HepG2 (cell line): ENCODE measurements around the gene EMILIN1. TPM values are rescaled to one million over a fixed set of nuclear protein-coding genes. Genes with fewer than 3 reads are reported as not detected.
A peak's percentile ranks its signal among the peaks of the same experiment; 100 is the strongest.

ENCODE experiments used
- IRF2 ChIP-seq: IDR thresholded peaks from 2 replicates; pipeline ENCODE4 v1.6.1; 2018; ENCODE audit warnings: missing genetic modification reagents, missing compliant biosample characterization
- RXRA ChIP-seq: sonication (generic); formaldehyde crosslinking; IDR thresholded peaks from 2 replicates; pipeline ENCODE4 v1.5.1; 2020; ENCODE audit warnings: missing genetic modification reagents
- ZKSCAN8 ChIP-seq: IDR thresholded peaks from 2 replicates; pipeline ENCODE4 v1.6.1; 2016; ENCODE audit warnings: borderline replicate concordance, missing genetic modification reagents, missing compliant biosample characterization
- ZNF10 ChIP-seq: sonication (generic); formaldehyde crosslinking; IDR thresholded peaks from 2 replicates; pipeline ENCODE4 v1.4.0; 2020; ENCODE audit warnings: mild to moderate bottlenecking, low read depth, missing genetic modification reagents, borderline replicate concordance
- ZNF143 ChIP-seq: sonication (generic); formaldehyde crosslinking; IDR thresholded peaks from 2 replicates; pipeline ENCODE4 v1.4.0; 2020; ENCODE audit warnings: missing genetic modification reagents
- ZNF768 ChIP-seq: sonication (generic); formaldehyde crosslinking; IDR thresholded peaks from 2 replicates; pipeline ENCODE4 v1.4.0; 2020; ENCODE audit warnings: missing genetic modification reagents
- ZNF777 ChIP-seq: sonication (generic); formaldehyde crosslinking; IDR thresholded peaks from 2 replicates; pipeline ENCODE4 v1.4.0; 2020; ENCODE audit warnings: missing genetic modification reagents
- ZNF839 ChIP-seq: sonication (generic); formaldehyde crosslinking; IDR thresholded peaks from 2 replicates; pipeline ENCODE4 v1.4.0; 2020; ENCODE audit warnings: missing genetic modification reagents, mild to moderate bottlenecking, borderline replicate concordance
- polyA plus RNA-seq, 8 experiments: library from polyadenylated mRNA; depleted of rRNA in 3 of 8; stranded (reverse) in 7 of 8; unstranded in 1 of 8; fragments of >200 nt; fragmentation: Illumina TruSeq in 4 of 8; extraction: Trizol in 4 of 8; gene quantifications; 2 replicates each; pipeline versions ENCODE4 v1.2.1 to v1.2.3, GENCODE V29; 2011 to 2016; ENCODE audit warnings: low read depth in 4 of 8, missing spikeins in 1 of 8, mixed read lengths in 1 of 8; ENCODE audit not compliant: insufficient read depth in 1 of 8
- total RNA-seq, 5 experiments: library from RNA; depleted of rRNA; stranded (reverse); fragments of >200 nt; fragmentation: Illumina TruSeq; extraction: Trizol; gene quantifications; 2 replicates each; pipeline ENCODE4 v1.2.3, GENCODE V29; 2016; ENCODE audit warnings: low read depth in 1 of 5
- TF ChIP-seq, protein P1 (sequence below), 2 experiments: sonication (generic) in 1 of 2; formaldehyde crosslinking in 1 of 2; IDR thresholded peaks; 2 replicates each; pipeline versions ENCODE4 v1.4.0 to v1.6.1; 2018 to 2020; ENCODE audit warnings: missing genetic modification reagents in 2 of 2, borderline replicate concordance in 1 of 2, low read depth in 1 of 2, mild to moderate bottlenecking in 1 of 2, missing biosample characterization in 1 of 2
- TF ChIP-seq, protein P2 (sequence below): IDR thresholded peaks from 2 replicates; pipeline ENCODE4 v1.6.1; 2016; ENCODE audit warnings: missing compliant biosample characterization, missing genetic modification reagents, borderline replicate concordance
- TF ChIP-seq, protein P3 (sequence below): sonication (generic); formaldehyde crosslinking; IDR thresholded peaks from 2 replicates; pipeline ENCODE4 v1.4.0; 2020; ENCODE audit warnings: missing genetic modification reagents, mild to moderate bottlenecking, borderline replicate concordance
- TF ChIP-seq, protein P4 (sequence below): IDR thresholded peaks from 2 replicates; pipeline ENCODE4 v1.6.1; 2016; ENCODE audit warnings: control low read depth
- TF ChIP-seq, protein P5 (sequence below): sonication (generic); formaldehyde crosslinking; IDR thresholded peaks from 2 replicates; pipeline ENCODE4 v1.4.0; 2020; ENCODE audit warnings: mild to moderate bottlenecking, missing genetic modification reagents
- TF ChIP-seq, protein P6 (sequence below): sonication (generic); formaldehyde crosslinking; IDR thresholded peaks from 2 replicates; pipeline ENCODE4 v1.5.1; 2020; ENCODE audit warnings: mild to moderate bottlenecking, missing genetic modification reagents, borderline replicate concordance

Gene EMILIN1
- total and polyA plus RNA-seq, 2 of the 13 experiments (the other 11 are each of a cell fraction or from before 2014, with no cell fraction given) = 8.1 to 9.7 TPM

DNA sequence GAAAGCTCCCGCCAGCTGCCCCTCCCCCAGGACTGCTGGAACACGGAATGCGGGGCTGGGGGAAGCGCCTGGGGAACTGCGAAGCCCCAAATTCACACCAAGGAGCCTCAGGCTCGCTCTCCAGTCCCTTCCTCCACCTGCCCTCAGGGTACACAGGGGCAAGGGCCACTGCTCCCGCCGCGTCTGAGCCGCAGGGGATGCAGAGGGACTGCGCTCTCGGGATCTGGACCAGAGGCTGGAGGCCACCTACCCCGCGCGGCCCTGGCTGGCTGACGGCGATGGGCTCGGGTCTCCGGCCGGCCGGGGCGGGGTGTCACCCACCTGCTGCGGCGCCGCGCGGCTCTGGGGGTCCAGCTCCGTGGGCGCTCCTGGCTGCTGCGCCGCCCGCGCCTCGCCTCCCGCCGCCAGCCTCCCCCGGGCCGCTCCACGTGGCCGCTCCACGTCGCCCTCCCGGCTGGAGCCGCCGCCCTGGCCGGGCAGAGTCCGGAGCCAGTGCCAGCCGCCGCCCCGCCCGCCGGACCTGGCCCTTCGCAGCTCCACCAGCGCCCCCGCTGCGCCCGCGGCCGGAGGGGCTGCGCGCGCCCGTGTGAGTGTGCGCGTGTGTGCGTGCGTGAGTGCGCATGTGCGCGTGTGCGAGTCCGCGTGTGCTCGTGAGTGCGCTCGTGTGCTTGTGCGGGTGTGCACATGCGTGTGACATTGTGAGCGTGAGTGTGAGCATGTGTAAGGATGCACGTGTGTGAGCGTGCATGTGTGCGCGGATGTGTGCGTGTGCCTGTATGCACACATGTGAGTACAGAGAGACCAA is 40.3 kb downstream of the EMILIN1 start, which contains the start of gene CGREF1 (continued):
- TF ChIP-seq, protein P1, sequence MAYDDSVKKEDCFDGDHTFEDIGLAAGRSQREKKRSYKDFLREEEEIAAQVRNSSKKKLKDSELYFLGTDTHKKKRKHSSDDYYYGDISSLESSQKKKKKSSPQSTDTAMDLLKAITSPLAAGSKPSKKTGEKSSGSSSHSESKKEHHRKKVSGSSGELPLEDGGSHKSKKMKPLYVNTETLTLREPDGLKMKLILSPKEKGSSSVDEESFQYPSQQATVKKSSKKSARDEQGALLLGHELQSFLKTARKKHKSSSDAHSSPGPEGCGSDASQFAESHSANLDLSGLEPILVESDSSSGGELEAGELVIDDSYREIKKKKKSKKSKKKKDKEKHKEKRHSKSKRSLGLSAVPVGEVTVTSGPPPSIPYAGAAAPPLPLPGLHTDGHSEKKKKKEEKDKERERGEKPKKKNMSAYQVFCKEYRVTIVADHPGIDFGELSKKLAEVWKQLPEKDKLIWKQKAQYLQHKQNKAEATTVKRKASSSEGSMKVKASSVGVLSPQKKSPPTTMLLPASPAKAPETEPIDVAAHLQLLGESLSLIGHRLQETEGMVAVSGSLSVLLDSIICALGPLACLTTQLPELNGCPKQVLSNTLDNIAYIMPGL (CRISPR knock-in tag; IDR thresholded peaks at IDR 0.05; ENCODE audit: borderline replicate concordance in 1 of 2, low read depth in 1 of 2) = peak; percentile 53 to 65
- TF ChIP-seq, protein P2, sequence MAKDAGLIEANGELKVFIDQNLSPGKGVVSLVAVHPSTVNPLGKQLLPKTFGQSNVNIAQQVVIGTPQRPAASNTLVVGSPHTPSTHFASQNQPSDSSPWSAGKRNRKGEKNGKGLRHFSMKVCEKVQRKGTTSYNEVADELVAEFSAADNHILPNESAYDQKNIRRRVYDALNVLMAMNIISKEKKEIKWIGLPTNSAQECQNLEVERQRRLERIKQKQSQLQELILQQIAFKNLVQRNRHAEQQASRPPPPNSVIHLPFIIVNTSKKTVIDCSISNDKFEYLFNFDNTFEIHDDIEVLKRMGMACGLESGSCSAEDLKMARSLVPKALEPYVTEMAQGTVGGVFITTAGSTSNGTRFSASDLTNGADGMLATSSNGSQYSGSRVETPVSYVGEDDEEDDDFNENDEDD (CRISPR knock-in tag) = peak; percentile 57; the same call in 1 of the 2 replicates
- TF ChIP-seq, protein P3, sequence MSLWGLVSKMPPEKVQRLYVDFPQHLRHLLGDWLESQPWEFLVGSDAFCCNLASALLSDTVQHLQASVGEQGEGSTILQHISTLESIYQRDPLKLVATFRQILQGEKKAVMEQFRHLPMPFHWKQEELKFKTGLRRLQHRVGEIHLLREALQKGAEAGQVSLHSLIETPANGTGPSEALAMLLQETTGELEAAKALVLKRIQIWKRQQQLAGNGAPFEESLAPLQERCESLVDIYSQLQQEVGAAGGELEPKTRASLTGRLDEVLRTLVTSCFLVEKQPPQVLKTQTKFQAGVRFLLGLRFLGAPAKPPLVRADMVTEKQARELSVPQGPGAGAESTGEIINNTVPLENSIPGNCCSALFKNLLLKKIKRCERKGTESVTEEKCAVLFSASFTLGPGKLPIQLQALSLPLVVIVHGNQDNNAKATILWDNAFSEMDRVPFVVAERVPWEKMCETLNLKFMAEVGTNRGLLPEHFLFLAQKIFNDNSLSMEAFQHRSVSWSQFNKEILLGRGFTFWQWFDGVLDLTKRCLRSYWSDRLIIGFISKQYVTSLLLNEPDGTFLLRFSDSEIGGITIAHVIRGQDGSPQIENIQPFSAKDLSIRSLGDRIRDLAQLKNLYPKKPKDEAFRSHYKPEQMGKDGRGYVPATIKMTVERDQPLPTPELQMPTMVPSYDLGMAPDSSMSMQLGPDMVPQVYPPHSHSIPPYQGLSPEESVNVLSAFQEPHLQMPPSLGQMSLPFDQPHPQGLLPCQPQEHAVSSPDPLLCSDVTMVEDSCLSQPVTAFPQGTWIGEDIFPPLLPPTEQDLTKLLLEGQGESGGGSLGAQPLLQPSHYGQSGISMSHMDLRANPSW (CRISPR knock-in tag) = no peak
- TF ChIP-seq ZNF768 (CRISPR knock-in tag) (peak; percentile 35; the same call in 1 of the 2 replicates), ZNF10 (CRISPR knock-in tag) (no peak), ZKSCAN8 (CRISPR knock-in tag) (no peak), ZNF839 (CRISPR knock-in tag) (no peak), ZNF143 (CRISPR knock-in tag) (no peak), IRF2 (no peak), ZNF777 (CRISPR knock-in tag) (peak; percentile 60; the same call in 1 of the 2 replicates), RXRA (no peak)
- TF ChIP-seq, protein P4, sequence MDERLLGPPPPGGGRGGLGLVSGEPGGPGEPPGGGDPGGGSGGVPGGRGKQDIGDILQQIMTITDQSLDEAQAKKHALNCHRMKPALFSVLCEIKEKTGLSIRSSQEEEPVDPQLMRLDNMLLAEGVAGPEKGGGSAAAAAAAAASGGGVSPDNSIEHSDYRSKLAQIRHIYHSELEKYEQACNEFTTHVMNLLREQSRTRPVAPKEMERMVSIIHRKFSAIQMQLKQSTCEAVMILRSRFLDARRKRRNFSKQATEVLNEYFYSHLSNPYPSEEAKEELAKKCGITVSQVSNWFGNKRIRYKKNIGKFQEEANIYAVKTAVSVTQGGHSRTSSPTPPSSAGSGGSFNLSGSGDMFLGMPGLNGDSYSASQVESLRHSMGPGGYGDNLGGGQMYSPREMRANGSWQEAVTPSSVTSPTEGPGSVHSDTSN = no peak
- TF ChIP-seq, protein P5, sequence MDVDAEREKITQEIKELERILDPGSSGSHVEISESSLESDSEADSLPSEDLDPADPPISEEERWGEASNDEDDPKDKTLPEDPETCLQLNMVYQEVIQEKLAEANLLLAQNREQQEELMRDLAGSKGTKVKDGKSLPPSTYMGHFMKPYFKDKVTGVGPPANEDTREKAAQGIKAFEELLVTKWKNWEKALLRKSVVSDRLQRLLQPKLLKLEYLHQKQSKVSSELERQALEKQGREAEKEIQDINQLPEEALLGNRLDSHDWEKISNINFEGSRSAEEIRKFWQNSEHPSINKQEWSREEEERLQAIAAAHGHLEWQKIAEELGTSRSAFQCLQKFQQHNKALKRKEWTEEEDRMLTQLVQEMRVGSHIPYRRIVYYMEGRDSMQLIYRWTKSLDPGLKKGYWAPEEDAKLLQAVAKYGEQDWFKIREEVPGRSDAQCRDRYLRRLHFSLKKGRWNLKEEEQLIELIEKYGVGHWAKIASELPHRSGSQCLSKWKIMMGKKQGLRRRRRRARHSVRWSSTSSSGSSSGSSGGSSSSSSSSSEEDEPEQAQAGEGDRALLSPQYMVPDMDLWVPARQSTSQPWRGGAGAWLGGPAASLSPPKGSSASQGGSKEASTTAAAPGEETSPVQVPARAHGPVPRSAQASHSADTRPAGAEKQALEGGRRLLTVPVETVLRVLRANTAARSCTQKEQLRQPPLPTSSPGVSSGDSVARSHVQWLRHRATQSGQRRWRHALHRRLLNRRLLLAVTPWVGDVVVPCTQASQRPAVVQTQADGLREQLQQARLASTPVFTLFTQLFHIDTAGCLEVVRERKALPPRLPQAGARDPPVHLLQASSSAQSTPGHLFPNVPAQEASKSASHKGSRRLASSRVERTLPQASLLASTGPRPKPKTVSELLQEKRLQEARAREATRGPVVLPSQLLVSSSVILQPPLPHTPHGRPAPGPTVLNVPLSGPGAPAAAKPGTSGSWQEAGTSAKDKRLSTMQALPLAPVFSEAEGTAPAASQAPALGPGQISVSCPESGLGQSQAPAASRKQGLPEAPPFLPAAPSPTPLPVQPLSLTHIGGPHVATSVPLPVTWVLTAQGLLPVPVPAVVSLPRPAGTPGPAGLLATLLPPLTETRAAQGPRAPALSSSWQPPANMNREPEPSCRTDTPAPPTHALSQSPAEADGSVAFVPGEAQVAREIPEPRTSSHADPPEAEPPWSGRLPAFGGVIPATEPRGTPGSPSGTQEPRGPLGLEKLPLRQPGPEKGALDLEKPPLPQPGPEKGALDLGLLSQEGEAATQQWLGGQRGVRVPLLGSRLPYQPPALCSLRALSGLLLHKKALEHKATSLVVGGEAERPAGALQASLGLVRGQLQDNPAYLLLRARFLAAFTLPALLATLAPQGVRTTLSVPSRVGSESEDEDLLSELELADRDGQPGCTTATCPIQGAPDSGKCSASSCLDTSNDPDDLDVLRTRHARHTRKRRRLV = no peak
- TF ChIP-seq, protein P6, sequence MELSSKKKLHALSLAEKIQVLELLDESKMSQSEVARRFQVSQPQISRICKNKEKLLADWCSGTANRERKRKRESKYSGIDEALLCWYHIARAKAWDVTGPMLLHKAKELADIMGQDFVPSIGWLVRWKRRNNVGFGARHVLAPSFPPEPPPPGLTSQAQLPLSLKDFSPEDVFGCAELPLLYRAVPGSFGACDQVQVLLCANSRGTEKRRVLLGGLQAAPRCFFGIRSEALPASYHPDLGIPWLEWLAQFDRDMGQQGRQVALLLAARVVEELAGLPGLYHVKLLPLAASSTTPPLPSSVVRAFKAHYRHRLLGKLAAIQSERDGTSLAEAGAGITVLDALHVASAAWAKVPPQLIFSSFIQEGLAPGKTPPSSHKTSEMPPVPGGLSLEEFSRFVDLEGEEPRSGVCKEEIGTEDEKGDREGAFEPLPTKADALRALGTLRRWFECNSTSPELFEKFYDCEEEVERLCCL = no peak
